Kidney epithelial cell (primary cell): Measurements from ENCODE around the gene KISS1. TPM values are rescaled to one million over a fixed set of nuclear protein-coding genes. Genes with fewer than 3 reads are reported as not detected.

ENCODE experiments used
- DNase-seq: peaks from one replicate; pipeline ENCODE4 v3.0.0-alpha.2; 2010; ENCODE audit warnings: low read depth
- H3K27me3 ChIP-seq: 2 replicates; pipeline ENCODE4 v1.6.0; 2011; ENCODE audit warnings: low read length; ENCODE audit not compliant: control insufficient read depth, insufficient read depth
- H3K36me3 ChIP-seq: 2 replicates; pipeline ENCODE4 v1.5.1; 2011; ENCODE audit warnings: low read length; ENCODE audit not compliant: control insufficient read depth, insufficient read depth
- H3K4me3 ChIP-seq: 2 replicates; pipeline ENCODE4 v1.5.1; 2011; ENCODE audit warnings: low read depth, mild to moderate bottlenecking, control low read depth, low read length
- total RNA-seq: library from RNA; depleted of rRNA; stranded (reverse); fragments of >200 nt; gene quantifications from 2 replicates; pipeline ENCODE4 v1.2.3, GENCODE V29; 2015
- TF ChIP-seq, protein P1 (sequence below): IDR thresholded peaks from 2 replicates; pipeline ENCODE4 v1.5.1; 2011; ENCODE audit warnings: mild to moderate bottlenecking, moderate library complexity, low read length, control low read depth, inconsistent platforms; ENCODE audit not compliant: insufficient read depth, poor library complexity, severe bottlenecking

The KISS1 gene
- total RNA-seq, 1 donor from 2014 or later, result 3.9 TPM

DNA sequence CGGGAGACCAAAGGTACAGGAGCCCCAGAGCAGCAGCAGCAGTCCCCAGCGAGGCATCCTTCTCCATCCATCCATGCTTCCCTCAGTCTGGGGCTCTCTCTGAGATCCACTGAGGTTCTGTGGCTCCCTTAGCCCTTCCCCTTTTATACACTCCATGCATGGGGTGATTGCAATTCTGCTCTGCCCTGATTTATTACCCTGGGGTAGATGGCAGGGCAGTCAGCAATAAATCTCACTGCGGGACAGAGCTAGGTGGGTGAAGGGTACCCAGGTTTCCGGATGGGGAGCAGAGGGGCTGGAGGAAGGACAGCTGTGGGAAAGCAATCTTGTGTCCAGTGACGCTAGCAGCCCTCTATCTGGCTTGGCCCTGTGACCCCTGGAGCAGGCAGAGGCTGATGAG is 30.1 kb downstream of the KISS1 start, which contains the start of gene REN:
REN (minus strand) TSS at position 119 of the 400 bp plus-strand sequence; CDS start at position 75, 44 bp downstream.
- H3K4me3 ChIP-seq, result no peak within 1 kb of the TSS
- TF ChIP-seq, protein P1, sequence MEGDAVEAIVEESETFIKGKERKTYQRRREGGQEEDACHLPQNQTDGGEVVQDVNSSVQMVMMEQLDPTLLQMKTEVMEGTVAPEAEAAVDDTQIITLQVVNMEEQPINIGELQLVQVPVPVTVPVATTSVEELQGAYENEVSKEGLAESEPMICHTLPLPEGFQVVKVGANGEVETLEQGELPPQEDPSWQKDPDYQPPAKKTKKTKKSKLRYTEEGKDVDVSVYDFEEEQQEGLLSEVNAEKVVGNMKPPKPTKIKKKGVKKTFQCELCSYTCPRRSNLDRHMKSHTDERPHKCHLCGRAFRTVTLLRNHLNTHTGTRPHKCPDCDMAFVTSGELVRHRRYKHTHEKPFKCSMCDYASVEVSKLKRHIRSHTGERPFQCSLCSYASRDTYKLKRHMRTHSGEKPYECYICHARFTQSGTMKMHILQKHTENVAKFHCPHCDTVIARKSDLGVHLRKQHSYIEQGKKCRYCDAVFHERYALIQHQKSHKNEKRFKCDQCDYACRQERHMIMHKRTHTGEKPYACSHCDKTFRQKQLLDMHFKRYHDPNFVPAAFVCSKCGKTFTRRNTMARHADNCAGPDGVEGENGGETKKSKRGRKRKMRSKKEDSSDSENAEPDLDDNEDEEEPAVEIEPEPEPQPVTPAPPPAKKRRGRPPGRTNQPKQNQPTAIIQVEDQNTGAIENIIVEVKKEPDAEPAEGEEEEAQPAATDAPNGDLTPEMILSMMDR, result no peak
- DNase-seq, result no peak
- H3K27me3 ChIP-seq, result no peaks in the 10 kb centered on the region
- H3K36me3 ChIP-seq, result no peaks in the 10 kb centered on the region

DNA sequence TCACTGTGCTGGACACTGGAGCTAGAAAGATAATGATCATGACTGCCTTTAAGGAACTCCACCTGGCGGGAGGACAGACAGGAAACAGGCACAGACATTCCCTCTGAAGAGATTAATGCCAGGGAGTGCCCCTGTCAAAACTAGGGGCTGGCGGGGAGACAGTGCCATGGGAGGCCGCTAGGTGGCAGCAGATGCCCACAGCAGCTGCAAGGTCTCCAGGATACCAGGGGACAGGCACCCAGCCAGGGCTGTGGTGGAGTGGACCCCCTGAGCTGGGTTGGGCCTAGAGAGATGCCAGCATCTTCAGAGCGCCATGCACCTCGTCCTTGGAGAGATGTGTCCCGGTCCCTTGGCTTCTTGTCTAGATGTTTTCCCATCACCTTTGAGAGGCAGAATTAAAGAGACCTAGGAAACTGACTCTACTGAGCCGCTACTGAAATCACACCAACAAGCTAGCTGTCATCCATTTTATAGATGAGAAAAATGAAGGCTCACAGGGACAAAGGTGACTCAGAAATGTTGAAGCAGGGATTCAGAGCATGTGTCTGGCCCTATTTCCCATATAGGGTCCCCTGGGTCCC is 33.7 kb downstream of the KISS1 start:
- TF ChIP-seq, protein P1, result peak; percentile 99
- no peaks in the 10 kb centered on the region for H3K36me3 ChIP-seq
- peak; percentile 21 for DNase-seq
- H3K4me3 ChIP-seq, result no peak overlapping the region
- H3K27me3 ChIP-seq, result no peaks in the 10 kb centered on the region

DNA sequence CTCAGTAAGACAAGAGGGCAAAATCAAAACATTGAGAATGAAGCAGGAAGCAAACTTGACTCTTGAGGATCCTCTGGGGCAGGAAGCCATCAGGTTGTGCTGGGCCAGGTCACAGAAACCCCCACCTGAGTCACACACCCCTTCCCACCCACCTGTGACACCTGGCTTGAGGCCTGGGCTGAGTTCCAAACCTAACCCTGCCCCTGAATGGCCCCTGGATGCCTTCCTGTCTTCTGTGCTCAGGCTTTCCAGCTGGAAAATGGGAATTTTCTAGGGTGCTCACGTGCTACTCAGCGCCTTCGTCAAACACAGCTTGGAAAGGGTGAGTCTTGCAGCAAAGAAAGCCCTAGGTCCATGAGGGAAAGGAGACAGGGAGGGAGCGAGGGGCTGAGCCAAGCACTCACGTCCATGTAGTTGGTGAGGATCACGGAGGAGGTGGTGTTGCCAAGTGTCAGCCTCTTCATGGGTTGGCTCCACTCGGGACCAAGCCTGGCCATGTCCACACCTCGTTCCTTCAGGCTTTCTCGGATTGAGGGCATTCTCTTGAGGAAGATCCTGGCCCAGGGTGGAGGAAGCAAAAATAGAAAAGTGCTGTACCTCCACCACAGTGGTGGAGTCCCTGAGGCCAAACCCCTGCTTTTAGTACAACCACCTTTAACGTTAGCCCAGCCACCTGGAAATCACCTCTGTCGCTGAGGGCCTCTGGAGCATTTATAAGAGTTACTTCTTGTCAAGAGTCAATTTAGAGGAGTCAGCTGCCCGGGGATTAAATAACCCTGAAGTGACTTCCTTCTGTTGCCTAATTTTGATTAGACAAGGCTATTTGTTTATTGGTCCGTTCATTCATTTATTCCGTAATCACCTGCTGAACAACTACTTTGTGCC is 34.4 kb downstream of the KISS1 start:
- no peak for DNase-seq
- H3K36me3 ChIP-seq, result no peaks in the 10 kb centered on the region
- TF ChIP-seq, protein P1, result no peak
- no peak overlapping the region for H3K4me3 ChIP-seq
- H3K27me3 ChIP-seq, result no peaks in the 10 kb centered on the region

DNA sequence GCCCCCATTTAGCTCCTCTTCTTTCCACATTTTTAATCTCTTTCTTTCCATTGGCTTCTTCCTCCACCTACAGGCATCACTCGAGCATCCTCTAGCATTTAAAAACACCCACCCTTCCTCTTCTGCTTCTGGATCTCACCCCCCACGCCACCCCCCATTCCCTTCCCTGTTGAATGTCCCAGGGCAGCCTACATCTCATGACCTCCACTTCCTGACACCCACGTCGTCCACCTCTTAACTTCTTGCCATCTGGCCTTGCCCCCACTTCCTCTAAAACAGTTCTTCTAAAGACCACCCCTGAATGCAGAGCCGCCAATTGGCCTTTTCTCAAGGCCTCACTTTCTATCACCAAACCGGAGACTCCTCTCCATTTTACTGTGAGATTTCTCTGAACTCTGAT is 38.3 kb downstream of the KISS1 start:
- TF ChIP-seq, protein P1, result no peak
- Histone ChIP-seq H3K4me3 (no peak overlapping the region), H3K27me3 (no peaks in the 10 kb centered on the region), H3K36me3 (no peaks in the 10 kb centered on the region)
- DNase-seq, result no peak

DNA sequence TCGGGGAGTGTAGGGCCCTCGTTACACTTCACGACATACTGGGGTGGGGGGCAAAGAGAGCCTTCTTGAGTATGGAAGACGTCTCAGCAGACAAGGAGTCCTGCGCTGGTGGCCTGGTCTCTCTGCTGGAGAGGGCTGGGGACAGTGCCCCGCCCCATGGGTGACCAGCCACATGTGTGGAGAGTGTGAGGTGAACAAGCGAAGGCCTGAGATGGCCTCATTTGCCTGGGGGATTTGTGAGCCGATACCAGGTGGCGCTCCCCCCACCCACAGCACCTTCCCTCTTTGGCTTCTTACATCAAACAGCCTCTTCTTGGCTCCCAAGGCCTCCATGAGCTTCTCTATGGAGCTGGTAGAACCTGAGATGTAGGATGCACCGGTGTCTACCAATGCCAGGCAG is 40.4 kb downstream of the KISS1 start:
- TF ChIP-seq, protein P1, result no peak
- Histone ChIP-seq H3K4me3 (no peak overlapping the region), H3K27me3 (peaks cover 2% of the 10 kb centered on the region), H3K36me3 (no peaks in the 10 kb centered on the region)
- DNase-seq, result no peak
